Subcutaneous abdominal adipose tissue (tissue), 5 donors: Measurements from ENCODE around the gene CLEC4M.
"Not testable (repeated sequence)": the region's sequence is repeated elsewhere in the genome, so short reads cannot be mapped to it uniquely, and the experiment has no call there.

Experiments used
- H3K27ac ChIP-seq: one replicate; pipeline ENCODE4 v1.7.0; 2013; ENCODE audit warnings: low read depth, mild to moderate bottlenecking, inconsistent platforms, low read length, moderate library complexity
- H3K27me3 ChIP-seq, 5 donors: one replicate each; pipeline ENCODE4 v1.7.0; 2013; ENCODE audit warnings: low read length in 5 of 5, inconsistent platforms in 1 of 5; ENCODE audit not compliant: control insufficient read depth in 5 of 5, insufficient read depth in 4 of 5
- H3K36me3 ChIP-seq, 5 donors: one replicate each; pipeline ENCODE4 v1.7.0; 2013; ENCODE audit warnings: low read length in 5 of 5; ENCODE audit not compliant: control insufficient read depth in 5 of 5, insufficient read depth in 5 of 5
- H3K4me1 ChIP-seq, 5 donors: one replicate each; pipeline ENCODE4 v1.7.0; 2013; ENCODE audit warnings: low read length in 5 of 5, mild to moderate bottlenecking in 3 of 5, moderate library complexity in 1 of 5; ENCODE audit not compliant: control insufficient read depth in 5 of 5, insufficient read depth in 5 of 5
- H3K4me3 ChIP-seq, 5 donors: one replicate each; pipeline ENCODE4 v1.7.0; 2013; ENCODE audit warnings: low read length in 5 of 5, low read depth in 1 of 5
- H3K9ac ChIP-seq, 5 donors: one replicate each; pipeline ENCODE4 v1.7.0; 2013; ENCODE audit warnings: low read length in 5 of 5, mild to moderate bottlenecking in 4 of 5, moderate library complexity in 3 of 5
- H3K9me3 ChIP-seq, 5 donors: one replicate each; pipeline ENCODE4 v1.7.0; 2013; ENCODE audit warnings: low read length in 5 of 5; ENCODE audit not compliant: control insufficient read depth in 5 of 5
- donor health status: healthy.
- donor health status: healthy.
- donor health status: healthy.
- donor health status: healthy.
- donor health status: healthy.

CLEC4M gene

DNA sequence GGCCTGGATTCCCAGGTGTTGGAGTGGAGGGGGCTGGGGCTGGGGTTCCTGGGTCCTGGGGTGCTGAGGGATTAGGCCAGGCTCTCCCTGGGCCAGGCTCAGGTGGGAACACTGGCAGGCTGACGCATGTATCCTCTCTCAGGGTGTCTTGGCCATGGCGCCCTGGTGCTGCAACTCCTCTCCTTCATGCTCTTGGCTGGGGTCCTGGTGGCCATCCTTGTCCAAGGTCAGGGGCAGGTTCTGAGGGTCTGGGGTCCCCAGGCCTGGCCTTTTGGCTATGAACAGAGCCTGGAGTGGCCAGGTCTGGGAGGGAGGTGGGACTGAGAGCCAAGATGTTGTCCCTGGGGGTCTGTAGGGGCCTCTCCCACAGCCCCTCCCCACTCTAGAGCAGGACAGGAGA, 2.0 kb downstream of the CLEC4M start:
- H3K9me3 ChIP-seq, H3K36me3 ChIP-seq, H3K4me3 ChIP-seq, H3K27ac ChIP-seq, H3K9ac ChIP-seq, H3K4me1 ChIP-seq: not testable (repeated sequence)
- H3K27me3 ChIP-seq, result peaks cover 0 to 20% (median 14%) of the 10 kb centered on the region in 5 donors

- Histone ChIP-seq H3K4me3 (no peak overlapping the region), H3K9me3 (peaks cover 0 to 2% (median 0%) of the 10 kb centered on the region in 5 donors), H3K9ac (no peak overlapping the region), H3K27me3 (peaks cover 0 to 16% (median 12%) of the 10 kb centered on the region in 5 donors), H3K27ac (no peak overlapping the region), H3K4me1 (peaks cover 0 to 9% (median 5%) of the 10 kb centered on the region in 5 donors), H3K36me3 (no peaks in the 10 kb centered on the region)
These were observed 3.5 kb downstream of the CLEC4M start for GRCh38 chr19:7766535-7766934.

DNA sequence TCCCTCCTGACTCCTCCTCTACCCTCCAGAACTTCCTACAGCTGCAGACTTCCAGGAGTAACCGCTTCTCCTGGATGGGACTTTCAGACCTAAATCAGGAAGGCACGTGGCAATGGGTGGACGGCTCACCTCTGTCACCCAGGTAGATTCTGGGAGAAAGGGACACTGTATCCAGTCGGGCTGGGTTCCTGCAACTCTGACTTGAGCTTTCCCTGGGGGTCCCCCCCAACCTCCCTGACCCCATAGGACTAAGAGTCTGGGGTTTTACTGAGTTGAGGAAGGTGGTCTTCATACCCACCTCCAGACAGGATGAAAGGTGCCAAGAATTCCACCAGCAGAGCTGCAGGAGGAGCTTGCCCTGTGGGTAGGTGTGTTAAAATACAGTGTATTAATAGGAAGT, 4.4 kb downstream of the CLEC4M start:
- Histone ChIP-seq H3K9ac (no peak overlapping the region), H3K27me3 (peaks cover 0 to 16% (median 12%) of the 10 kb centered on the region in 5 donors), H3K4me1 (peaks cover 0 to 9% (median 5%) of the 10 kb centered on the region in 5 donors), H3K27ac (no peak overlapping the region), H3K36me3 (no peaks in the 10 kb centered on the region), H3K4me3 (no peak overlapping the region), H3K9me3 (peaks cover 0 to 2% (median 0%) of the 10 kb centered on the region in 5 donors)

GRCh38 chr19:7769171-7769570, 6.1 kb downstream of the CLEC4M start:
- H3K4me1 ChIP-seq, result peaks cover 0 to 5% (median 2%) of the 10 kb centered on the region in 5 donors

DNA sequence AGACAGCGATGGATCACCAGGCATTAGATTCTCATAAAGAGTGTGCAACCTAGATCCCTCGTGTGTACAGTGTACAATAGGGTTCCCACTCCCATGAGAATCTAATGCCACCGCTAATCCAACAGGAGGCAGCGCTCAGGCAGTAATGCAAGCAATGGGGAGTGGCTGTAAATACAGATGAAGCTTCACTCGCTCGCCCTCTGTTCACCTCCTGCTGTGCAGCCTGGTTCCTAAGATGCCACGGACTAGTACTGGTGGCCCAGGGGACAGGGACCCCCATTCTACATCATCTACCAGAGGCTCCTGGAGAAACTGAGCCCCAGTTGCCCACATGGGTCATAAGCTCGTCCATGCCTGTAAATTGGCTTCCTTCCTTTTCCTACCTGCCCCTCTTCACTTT, 8.0 kb downstream of the CLEC4M start:
- no peaks in the 10 kb centered on the region for H3K36me3 ChIP-seq
- H3K27ac ChIP-seq, result no peak overlapping the region
- H3K27me3 ChIP-seq, result peaks cover 0 to 16% (median 14%) of the 10 kb centered on the region in 5 donors

More at GRCh38 chr19:7769171-7769570, 6.1 kb downstream of the CLEC4M start:
- Histone ChIP-seq H3K27ac (no peak overlapping the region), H3K9me3 (peaks cover 0 to 2% (median 0%) of the 10 kb centered on the region in 5 donors), H3K36me3 (no peaks in the 10 kb centered on the region), H3K4me3 (no peak overlapping the region), H3K9ac (no peak overlapping the region), H3K27me3 (peaks cover 0 to 16% (median 10%) of the 10 kb centered on the region in 5 donors)

DNA sequence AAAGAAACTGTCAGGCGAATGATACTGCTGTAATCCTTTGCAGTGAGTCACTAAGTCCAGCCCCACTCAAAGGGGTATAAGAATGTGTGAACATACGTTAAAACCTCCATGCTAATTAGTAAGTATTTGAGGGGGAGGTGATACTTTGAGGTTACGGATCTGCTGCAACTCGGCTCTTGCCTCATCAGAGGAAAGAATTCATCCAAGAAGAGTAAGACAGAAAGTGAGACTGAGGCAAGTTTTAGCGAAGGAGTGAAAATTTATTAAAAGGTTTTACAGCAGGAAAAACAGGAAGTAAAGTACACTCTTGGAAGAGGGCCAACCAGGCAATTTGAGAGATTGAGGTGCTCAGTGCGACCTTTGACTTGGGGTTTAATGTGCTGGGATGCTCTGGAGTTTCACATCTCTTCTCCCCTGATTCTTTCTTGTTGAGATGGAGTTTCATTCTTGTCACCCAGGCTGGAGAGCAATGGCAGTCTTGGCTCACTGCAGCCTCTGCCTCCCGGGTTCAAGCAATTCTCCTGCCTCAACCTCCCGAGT, 9.8 kb downstream of the CLEC4M start:
- H3K4me1 ChIP-seq, result peaks cover 0 to 3% (median 0%) of the 10 kb centered on the region in 5 donors
- H3K27ac ChIP-seq, result no peak overlapping the region
- H3K9ac ChIP-seq, result no peak overlapping the region
- H3K36me3 ChIP-seq, result no peaks in the 10 kb centered on the region
- H3K9me3 ChIP-seq, result peaks cover 0 to 2% (median 0%) of the 10 kb centered on the region in 5 donors
- H3K4me3 ChIP-seq, result no peak overlapping the region
- peaks cover 0 to 10% (median 8%) of the 10 kb centered on the region in 5 donors for H3K27me3 ChIP-seq

More for the DNA sequence above, 8.0 kb downstream of the CLEC4M start:
- Histone ChIP-seq H3K4me3 (no peak overlapping the region), H3K4me1 (peaks cover 0 to 5% (median 2%) of the 10 kb centered on the region in 5 donors), H3K9ac (no peak overlapping the region), H3K9me3 (peaks cover 0 to 2% (median 0%) of the 10 kb centered on the region in 5 donors)

- no peak overlapping the region for H3K4me3 ChIP-seq
- H3K27me3 ChIP-seq, result peaks cover 0 to 8% (median 6%) of the 10 kb centered on the region in 5 donors
- H3K9me3 ChIP-seq, result no peaks in the 10 kb centered on the region
- H3K36me3 ChIP-seq, result no peaks in the 10 kb centered on the region
- H3K4me1 ChIP-seq, result peaks cover 0 to 6% (median 0%) of the 10 kb centered on the region in 5 donors
- H3K27ac ChIP-seq, result no peak overlapping the region
- H3K9ac ChIP-seq, result no peak overlapping the region
These were observed 10.8 kb downstream of the CLEC4M start for GRCh38 chr19:7773841-7774240.

- Histone ChIP-seq H3K36me3 (no peaks in the 10 kb centered on the region), H3K4me3 (no peak overlapping the region), H3K9ac (no peak overlapping the region), H3K4me1 (peaks cover 0 to 6% (median 0%) of the 10 kb centered on the region in 5 donors), H3K27me3 (peaks cover 0 to 13% (median 7%) of the 10 kb centered on the region in 5 donors), H3K27ac (no peak overlapping the region), H3K9me3 (no peaks in the 10 kb centered on the region)
These were observed 12.7 kb downstream of the CLEC4M start for GRCh38 chr19:7775761-7776160.

GRCh38 chr19:7778081-7778480, 15.0 kb downstream of the CLEC4M start:
- Histone ChIP-seq H3K9me3 (no peaks in the 10 kb centered on the region), H3K27me3 (peaks cover 0 to 15% (median 6%) of the 10 kb centered on the region in 5 donors), H3K4me1 (peaks cover 0 to 6% (median 0%) of the 10 kb centered on the region in 5 donors), H3K9ac (no peak overlapping the region), H3K27ac (no peak overlapping the region), H3K36me3 (no peaks in the 10 kb centered on the region), H3K4me3 (no peak overlapping the region)

DNA sequence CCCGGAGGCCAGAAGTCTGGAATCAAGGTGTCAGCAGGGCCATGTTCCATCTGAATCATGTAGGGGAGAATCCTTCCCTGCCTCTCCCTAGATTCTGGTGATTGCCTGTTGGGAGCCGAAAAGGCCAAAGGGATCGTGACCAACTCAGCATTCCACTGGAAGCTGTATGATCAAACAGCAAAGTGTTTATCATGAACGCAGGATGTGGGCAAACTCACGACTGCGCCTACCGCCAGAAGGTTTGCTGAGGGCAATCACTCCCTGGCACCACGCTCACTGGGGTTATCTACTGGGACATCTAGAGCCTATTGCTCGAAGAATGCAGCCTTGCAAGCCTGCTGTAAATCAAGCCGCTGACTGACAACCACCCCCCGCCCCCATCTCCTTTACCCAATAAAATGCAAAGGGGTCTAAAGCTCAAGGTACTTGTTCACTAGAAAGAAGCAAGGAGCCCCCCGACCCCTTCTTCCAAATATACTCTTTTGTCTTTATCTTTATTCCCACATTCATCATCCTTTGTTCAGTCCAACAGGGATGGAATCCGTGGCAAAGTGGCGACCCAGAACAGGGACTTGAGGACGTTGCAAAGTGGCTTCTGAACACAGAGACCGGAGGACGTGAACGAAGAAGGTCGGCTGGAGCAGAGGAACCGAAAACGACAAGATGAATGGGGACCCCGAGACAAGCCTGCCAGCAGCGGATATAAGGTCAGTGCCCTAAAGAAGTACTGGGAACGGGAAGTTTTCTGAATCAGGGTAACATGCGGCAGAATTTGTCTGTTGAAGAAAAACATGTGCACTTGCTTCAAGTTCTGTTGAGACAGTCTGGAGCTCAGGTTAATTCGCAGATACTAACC, 16.8 kb downstream of the CLEC4M start:
- Histone ChIP-seq H3K4me1 (peaks cover 0 to 12% (median 0%) of the 10 kb centered on the region in 5 donors), H3K9me3 (peaks cover 0 to 7% (median 2%) of the 10 kb centered on the region in 5 donors), H3K27me3 (peaks cover 6 to 19% (median 11%) of the 10 kb centered on the region in 5 donors)

More for the DNA sequence above, 16.8 kb downstream of the CLEC4M start:
- no peak overlapping the region for H3K27ac ChIP-seq
- H3K9ac ChIP-seq, result no peak overlapping the region
- no peaks in the 10 kb centered on the region for H3K36me3 ChIP-seq
- no peak overlapping the region for H3K4me3 ChIP-seq
